Gastroesophageal sphincter (tissue), 3 donors: ENCODE data around the gene IFIT3.

Source experiments
- EP300 ChIP-seq: sonication (generic); formaldehyde crosslinking; IDR thresholded peaks from one replicate; pipeline ENCODE4 v1.6.1; 2017; ENCODE audit warnings: antibody characterized with exemption, mild to moderate bottlenecking
- POLR2A ChIP-seq, 2 donors: fragments of 450-650 bp; IDR thresholded peaks; one replicate each; pipeline ENCODE4 v1.6.1; 2017; ENCODE audit warnings: antibody characterized with exemption in 2 of 2, mild to moderate bottlenecking in 2 of 2, moderate library complexity in 1 of 2
- TF ChIP-seq, protein P1 (sequence below), 4 experiments: fragments of 200-600 bp in 2 of 4; fragments of 450-650 bp in 2 of 4; sonication (generic) in 1 of 4; IDR thresholded peaks; one replicate each; pipeline ENCODE4 v1.5.1; 2017 to 2019; ENCODE audit warnings: antibody characterized with exemption in 4 of 4, mild to moderate bottlenecking in 2 of 4, moderate library complexity in 2 of 4

GRCh38 chr10:89348975-89349374 lies 21.2 kb downstream of the IFIT3 start:
- TF ChIP-seq, protein P1, sequence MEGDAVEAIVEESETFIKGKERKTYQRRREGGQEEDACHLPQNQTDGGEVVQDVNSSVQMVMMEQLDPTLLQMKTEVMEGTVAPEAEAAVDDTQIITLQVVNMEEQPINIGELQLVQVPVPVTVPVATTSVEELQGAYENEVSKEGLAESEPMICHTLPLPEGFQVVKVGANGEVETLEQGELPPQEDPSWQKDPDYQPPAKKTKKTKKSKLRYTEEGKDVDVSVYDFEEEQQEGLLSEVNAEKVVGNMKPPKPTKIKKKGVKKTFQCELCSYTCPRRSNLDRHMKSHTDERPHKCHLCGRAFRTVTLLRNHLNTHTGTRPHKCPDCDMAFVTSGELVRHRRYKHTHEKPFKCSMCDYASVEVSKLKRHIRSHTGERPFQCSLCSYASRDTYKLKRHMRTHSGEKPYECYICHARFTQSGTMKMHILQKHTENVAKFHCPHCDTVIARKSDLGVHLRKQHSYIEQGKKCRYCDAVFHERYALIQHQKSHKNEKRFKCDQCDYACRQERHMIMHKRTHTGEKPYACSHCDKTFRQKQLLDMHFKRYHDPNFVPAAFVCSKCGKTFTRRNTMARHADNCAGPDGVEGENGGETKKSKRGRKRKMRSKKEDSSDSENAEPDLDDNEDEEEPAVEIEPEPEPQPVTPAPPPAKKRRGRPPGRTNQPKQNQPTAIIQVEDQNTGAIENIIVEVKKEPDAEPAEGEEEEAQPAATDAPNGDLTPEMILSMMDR (IDR thresholded peaks at IDR 0.05) = no peak
- TF ChIP-seq POLR2A (IDR thresholded peaks at IDR 0.05) (no peak), EP300 (no peak)
